ENCODE data around the gene PHKG2. TPM values are rescaled to one million over a fixed set of nuclear protein-coding genes. Genes with fewer than 3 reads are reported as not detected.

Gene PHKG2
- total RNA-seq, 4 donors from 2014 or later, result 17.8 to 27.5 (median 21.6) TPM

- TF ChIP-seq CTCF (IDR thresholded peaks at IDR 0.05; ENCODE audit: low read depth), result no peak
Measured at GRCh38 chr16:30780021-30780420, 31.8 kb downstream of the PHKG2 start.

GRCh38 chr16:30780549-30780948 is 32.3 kb downstream of the PHKG2 start:
- TF ChIP-seq CTCF (IDR thresholded peaks at IDR 0.05; ENCODE audit: low read depth), result no peak

DNA sequence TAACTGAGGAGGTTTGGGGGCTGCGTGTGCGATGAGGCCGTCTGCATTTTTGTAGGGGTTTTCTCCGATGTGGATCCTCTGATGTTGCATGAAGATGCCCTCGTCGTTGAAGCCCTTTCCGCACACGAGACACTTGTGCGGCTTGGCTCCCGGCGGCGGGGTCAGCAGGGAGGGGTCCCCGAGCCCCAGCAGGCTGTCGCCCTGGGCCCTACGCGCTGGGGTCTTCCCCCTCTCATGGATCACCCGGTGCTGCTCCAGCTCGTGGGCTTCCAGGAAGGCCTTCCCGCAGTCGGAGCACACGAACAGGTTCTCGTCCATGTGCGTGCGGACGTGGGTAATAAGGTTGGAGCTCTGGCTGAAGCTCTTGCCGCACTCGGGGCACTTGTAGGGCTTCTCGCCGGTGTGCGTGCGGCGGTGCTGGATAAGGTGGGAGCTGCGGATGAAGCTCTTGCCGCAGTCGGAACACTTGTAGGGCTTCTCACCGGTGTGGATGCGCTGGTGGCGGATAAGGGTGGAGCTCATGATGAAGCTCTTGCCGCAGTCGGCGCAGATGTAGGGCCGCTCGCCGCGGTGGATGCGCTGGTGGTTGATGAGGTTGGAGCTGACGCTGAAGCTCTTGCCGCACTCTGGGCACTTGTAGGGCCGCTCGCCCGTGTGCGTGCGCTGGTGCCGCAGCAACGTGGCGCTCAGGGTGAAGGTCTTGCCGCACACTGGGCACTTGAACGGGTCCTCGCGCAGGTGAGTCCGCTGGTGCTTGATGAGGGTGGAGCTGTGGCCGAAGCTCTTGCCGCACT is 34.5 kb downstream of the PHKG2 start:
- TF ChIP-seq CTCF (IDR thresholded peaks at IDR 0.05; ENCODE audit: low read depth), result no peak

GRCh38 chr16:30783280-30784109 is 35.3 kb downstream of the PHKG2 start:
- TF ChIP-seq CTCF (IDR thresholded peaks at IDR 0.05; ENCODE audit: low read depth), result no peak

DNA sequence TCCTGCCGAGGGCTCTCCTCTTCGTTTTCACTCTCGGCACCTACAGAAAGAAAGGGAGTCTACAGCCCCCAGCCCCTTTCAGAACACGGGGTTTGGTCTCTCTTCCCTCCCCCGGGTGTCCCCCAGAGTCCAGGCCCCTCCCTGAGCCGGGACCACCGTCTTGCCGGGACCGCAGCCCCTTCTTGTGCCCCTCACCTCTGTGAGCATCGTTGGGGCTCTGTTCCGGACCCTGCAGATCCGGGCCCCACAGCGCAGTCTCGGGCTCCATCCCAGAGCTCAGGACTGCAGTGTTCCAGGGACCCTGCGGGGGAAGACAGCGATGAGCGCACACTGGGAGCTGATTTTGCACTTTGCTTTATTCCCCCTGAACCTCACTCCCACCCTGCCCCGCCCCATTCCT is 36.0 kb downstream of the PHKG2 start:
- no peak for TF ChIP-seq CTCF (IDR thresholded peaks at IDR 0.05; ENCODE audit: low read depth)

- no peak for TF ChIP-seq CTCF (IDR thresholded peaks at IDR 0.05; ENCODE audit: low read depth)
Measured at GRCh38 chr16:30785126-30786106, 37.2 kb downstream of the PHKG2 start.

Measured in subcutaneous adipose tissue (tissue), 4 donors.